Kidney epithelial cell (primary cell): ENCODE measurements around the gene AAK1. TPM values are rescaled to one million over a fixed set of nuclear protein-coding genes. Genes with fewer than 3 reads are reported as not detected.
A peak's percentile ranks its signal among the peaks of the same experiment; 100 is the strongest.

ENCODE experiments used
- DNase-seq: peaks from one replicate; pipeline ENCODE4 v3.0.0-alpha.2; 2010; ENCODE audit warnings: low read depth
- H3K27me3 ChIP-seq: 2 replicates; pipeline ENCODE4 v1.6.0; 2011; ENCODE audit warnings: low read length; ENCODE audit not compliant: control insufficient read depth, insufficient read depth
- H3K36me3 ChIP-seq: 2 replicates; pipeline ENCODE4 v1.5.1; 2011; ENCODE audit warnings: low read length; ENCODE audit not compliant: control insufficient read depth, insufficient read depth
- H3K4me3 ChIP-seq: 2 replicates; pipeline ENCODE4 v1.5.1; 2011; ENCODE audit warnings: low read depth, mild to moderate bottlenecking, control low read depth, low read length
- total RNA-seq: library from RNA; depleted of rRNA; stranded (reverse); fragments of >200 nt; gene quantifications from 2 replicates; pipeline ENCODE4 v1.2.3, GENCODE V29; 2015
- TF ChIP-seq, protein P1 (sequence below): IDR thresholded peaks from 2 replicates; pipeline ENCODE4 v1.5.1; 2011; ENCODE audit warnings: mild to moderate bottlenecking, moderate library complexity, low read length, control low read depth, inconsistent platforms; ENCODE audit not compliant: insufficient read depth, poor library complexity, severe bottlenecking

Gene AAK1
- total RNA-seq, 1 donor from 2014 or later, result 32.5 TPM

DNA sequence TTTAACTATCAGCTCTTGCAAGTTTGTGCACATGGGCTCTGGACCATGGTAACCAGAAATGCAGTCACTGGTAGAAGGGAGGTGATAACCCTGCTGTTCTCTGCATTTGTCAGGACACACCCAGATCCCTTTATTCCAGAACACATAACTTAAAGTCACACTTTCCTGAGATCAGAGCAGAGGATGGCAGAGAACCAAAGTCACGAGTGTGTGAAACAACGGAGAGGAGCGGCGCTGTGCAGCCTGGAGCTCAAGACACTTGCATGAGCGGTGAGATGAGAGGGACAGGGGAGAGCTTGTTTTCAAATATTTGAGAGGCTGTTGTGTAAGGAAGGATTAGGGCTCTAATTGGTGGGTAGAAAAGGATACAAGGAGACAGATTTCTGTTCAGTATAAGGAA is 43.3 kb upstream of the AAK1 start:
- TF ChIP-seq, protein P1, sequence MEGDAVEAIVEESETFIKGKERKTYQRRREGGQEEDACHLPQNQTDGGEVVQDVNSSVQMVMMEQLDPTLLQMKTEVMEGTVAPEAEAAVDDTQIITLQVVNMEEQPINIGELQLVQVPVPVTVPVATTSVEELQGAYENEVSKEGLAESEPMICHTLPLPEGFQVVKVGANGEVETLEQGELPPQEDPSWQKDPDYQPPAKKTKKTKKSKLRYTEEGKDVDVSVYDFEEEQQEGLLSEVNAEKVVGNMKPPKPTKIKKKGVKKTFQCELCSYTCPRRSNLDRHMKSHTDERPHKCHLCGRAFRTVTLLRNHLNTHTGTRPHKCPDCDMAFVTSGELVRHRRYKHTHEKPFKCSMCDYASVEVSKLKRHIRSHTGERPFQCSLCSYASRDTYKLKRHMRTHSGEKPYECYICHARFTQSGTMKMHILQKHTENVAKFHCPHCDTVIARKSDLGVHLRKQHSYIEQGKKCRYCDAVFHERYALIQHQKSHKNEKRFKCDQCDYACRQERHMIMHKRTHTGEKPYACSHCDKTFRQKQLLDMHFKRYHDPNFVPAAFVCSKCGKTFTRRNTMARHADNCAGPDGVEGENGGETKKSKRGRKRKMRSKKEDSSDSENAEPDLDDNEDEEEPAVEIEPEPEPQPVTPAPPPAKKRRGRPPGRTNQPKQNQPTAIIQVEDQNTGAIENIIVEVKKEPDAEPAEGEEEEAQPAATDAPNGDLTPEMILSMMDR, result no peak
- Histone ChIP-seq H3K36me3 (no peaks in the 10 kb centered on the region), H3K27me3 (no peaks in the 10 kb centered on the region), H3K4me3 (no peak overlapping the region)
- DNase-seq, result no peak

DNA sequence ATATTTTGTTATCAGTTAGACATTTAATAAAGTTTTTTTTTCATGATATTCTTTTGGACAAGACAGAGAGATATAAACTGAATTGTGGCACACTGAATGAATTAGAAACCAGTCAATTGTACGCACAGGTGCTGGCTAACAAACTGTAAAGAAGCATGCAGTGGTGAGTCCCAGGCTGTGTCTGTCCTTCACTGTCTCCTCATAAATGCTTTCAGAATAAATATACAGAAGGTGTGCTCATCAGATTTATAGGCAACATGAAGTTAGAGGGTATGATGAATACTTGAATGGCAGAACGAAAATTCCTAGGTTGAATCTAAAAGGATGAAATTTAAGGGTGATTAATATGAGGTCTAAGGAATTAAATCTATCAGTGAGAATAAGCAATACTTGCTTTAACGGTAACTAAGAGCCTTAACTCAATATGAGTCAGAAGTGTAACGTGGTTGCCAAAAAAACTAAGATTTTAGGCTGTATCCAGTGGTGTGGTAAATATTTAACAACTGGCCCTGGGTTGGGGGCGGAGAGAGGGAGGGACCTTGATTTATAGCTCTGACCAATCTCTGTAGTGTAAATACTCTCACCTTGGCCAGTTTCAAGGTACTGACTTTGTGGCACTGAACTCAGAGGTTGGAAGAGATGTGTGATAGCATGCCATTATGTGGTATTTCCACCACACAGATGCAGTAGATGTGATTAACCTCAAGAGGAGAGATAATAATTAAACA is 41.9 kb upstream of the AAK1 start:
- TF ChIP-seq, protein P1, result no peak
- DNase-seq, result peak; percentile 31
- no peaks in the 10 kb centered on the region for H3K27me3 ChIP-seq
- H3K36me3 ChIP-seq, result no peaks in the 10 kb centered on the region
- no peak overlapping the region for H3K4me3 ChIP-seq

DNA sequence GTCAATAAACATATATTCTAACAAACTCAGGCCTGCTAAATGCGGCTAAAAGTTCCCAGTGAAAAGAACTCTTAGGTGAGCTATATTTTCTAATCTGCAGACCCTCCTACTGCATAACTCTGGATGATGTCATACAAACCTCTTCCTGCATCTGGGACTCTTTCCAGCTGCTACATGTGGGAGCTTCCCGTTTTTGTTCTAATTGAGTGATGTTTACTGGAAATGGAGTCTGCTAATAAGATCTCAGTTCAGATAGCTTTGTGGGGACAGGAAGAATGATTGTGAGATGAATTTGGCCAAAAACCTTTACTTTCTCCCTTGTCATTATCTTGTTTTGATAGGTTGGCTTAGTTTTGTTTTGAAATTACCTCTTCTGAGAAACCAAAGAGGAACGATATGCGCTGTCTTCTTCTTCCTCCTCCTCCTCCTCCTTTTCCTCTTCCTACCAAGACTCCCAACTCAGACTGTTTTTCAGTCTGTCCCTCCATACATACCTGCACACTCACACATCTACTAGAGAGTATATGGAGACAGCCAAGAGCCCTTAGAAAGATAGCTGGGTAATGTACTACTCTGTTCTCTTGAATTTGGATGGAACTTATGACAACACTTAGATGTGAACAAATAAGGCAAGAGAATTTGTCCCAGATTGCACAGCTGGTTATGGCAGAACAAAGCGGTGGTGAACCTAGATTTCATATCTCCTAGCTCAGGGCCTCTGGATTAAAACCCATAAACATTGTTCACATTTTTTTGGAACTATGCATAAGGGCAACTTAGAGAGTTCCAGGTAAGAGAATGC is 39.8 kb upstream of the AAK1 start:
- TF ChIP-seq, protein P1, result no peak
- no peaks in the 10 kb centered on the region for H3K27me3 ChIP-seq
- DNase-seq, result peak; percentile 65
- no peaks in the 10 kb centered on the region for H3K36me3 ChIP-seq
- no peak overlapping the region for H3K4me3 ChIP-seq

DNA sequence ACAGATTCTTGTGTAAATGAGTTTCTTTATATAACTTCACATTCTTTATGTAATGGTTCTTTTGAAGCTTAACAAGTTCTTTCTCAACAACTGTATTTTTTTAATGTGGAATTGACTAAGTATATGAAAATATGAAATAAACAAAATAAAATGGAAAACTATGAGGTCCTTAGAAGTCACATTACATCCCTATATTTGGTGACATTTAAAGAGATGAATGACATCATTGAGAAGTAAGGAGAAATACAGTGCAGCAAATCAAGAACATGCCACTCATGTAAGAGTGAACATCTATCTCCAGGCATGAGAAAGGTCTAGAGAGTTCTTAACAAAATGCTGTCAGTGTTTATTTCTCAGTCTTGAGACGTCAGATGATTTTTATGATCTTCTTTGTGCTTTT is 39.0 kb upstream of the AAK1 start:
- H3K27me3 ChIP-seq, result no peaks in the 10 kb centered on the region
- H3K36me3 ChIP-seq, result no peaks in the 10 kb centered on the region
- DNase-seq, result no peak
- TF ChIP-seq, protein P1, result no peak
- H3K4me3 ChIP-seq, result no peak overlapping the region

DNA sequence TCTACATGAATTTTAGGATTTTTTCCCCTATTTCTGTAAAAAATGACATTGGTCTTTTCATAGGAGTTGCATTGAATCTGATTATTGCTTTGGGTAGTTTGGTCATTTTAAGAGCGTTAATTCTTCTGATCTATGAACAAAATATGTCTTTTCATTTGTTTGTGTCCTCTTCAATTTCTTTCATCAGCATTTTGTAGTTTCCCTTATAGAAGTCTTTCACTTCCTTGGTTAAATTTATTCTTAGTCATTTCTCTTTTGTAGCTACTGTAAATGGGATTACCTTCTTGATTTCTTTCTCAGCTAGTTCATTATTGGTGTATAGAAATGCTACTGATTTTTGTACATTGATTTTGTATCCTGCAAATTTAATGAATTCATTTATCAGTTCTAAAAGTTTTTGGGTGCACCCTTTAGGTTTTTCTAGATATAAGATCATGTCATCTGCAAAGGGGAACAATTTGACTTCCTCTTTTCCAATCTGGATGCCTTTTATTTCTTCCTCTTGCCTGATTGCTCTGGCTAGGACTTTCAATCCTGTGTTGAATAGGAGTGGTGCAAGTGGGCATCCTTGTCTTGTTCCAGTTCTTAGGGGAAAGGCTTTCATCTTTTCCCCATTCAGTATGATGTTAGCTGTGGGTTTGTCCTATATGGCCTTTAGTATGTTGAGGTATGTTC is 36.6 kb upstream of the AAK1 start:
- no peaks in the 10 kb centered on the region for H3K27me3 ChIP-seq
- H3K4me3 ChIP-seq, result no peak overlapping the region
- TF ChIP-seq, protein P1, result no peak
- H3K36me3 ChIP-seq, result no peaks in the 10 kb centered on the region
- no peak for DNase-seq
